OCI-LY3 (cell line): ENCODE results near the gene BTBD6.

ENCODE experiments used
- EZH2phosphoT487 ChIP-seq: fragments of 200-600 bp; shearing (Covaris generic); IDR thresholded peaks from 2 replicates; pipeline ENCODE4 v1.6.1; 2018; ENCODE audit warnings: antibody characterized with exemption, mixed run types, low read depth
- TF ChIP-seq, protein P1 (sequence below): fragments of 200-600, 300-600 bp; sonication (generic); IDR thresholded peaks from 2 replicates; pipeline ENCODE4 v1.5.1; 2014; ENCODE audit warnings: antibody characterized with exemption, low read length, low read depth

DNA sequence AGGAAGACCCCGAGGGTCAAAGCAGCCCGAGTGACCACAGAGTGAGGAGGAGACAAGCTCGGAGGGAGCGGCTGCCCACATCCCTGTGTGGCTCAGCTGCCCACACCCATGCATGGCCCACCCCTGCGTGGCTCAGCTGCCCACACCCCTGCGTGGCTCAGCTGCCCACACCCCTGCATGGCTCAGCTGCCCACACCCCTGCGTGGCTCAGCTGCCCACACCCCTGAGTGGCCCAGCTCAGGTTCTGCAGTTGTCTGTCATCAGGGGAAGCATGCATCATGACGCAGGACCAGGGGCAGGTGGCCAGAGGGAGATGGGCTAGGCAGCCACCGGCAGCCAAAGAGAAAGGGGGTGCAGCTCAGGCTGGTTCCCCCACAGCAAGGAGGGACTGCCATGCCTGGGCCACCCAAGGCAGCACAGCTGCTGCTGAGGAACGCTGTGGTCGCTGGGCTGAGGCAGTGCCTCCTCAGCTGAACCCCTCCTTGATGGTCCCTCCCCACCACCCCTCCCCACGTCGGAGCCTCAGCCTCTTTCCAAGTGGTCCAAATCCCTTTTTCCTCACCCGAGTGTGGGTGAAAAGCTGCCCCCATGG is 33.9 kb upstream of the BTBD6 start:
- TF ChIP-seq, protein P1, sequence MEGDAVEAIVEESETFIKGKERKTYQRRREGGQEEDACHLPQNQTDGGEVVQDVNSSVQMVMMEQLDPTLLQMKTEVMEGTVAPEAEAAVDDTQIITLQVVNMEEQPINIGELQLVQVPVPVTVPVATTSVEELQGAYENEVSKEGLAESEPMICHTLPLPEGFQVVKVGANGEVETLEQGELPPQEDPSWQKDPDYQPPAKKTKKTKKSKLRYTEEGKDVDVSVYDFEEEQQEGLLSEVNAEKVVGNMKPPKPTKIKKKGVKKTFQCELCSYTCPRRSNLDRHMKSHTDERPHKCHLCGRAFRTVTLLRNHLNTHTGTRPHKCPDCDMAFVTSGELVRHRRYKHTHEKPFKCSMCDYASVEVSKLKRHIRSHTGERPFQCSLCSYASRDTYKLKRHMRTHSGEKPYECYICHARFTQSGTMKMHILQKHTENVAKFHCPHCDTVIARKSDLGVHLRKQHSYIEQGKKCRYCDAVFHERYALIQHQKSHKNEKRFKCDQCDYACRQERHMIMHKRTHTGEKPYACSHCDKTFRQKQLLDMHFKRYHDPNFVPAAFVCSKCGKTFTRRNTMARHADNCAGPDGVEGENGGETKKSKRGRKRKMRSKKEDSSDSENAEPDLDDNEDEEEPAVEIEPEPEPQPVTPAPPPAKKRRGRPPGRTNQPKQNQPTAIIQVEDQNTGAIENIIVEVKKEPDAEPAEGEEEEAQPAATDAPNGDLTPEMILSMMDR, result no peak
- no peak for TF ChIP-seq EZH2phosphoT487
